Cardiac fibroblast (primary cell): ENCODE measurements around the gene SDE2.
"Not testable (repeated sequence)": the region's sequence is repeated elsewhere in the genome, so short reads cannot be mapped to it uniquely, and the experiment has no call there.

Source experiments
- DNase-seq, 2 donors: peaks; one replicate each; pipeline versions ENCODE4 v3.0.0 to v3.0.0-alpha.2; 2010; ENCODE audit warnings: low read depth in 2 of 2
- H3K4me3 ChIP-seq, 2 donors: replicated peaks in 1 of 2; 1 replicate in 1 of 2; 2 replicates in 1 of 2; pipeline ENCODE4 v1.5.1; 2011; ENCODE audit warnings: low read depth in 2 of 2, low read length in 2 of 2, mild to moderate bottlenecking in 2 of 2, moderate library complexity in 1 of 2
- CTCF ChIP-seq: IDR thresholded peaks from one replicate; pipeline ENCODE4 v1.5.1; 2011; ENCODE audit warnings: low read depth, mild to moderate bottlenecking, low read length, inconsistent platforms

The SDE2 gene

GRCh38 chr1:226001963-226002666 is 3.0 kb upstream of the SDE2 start:
- no peak for TF ChIP-seq CTCF
- DNase-seq: peak; percentile 67 to 86
- no peak overlapping the region for H3K4me3 ChIP-seq

- TF ChIP-seq CTCF: no peak
- no peak overlapping the region for H3K4me3 ChIP-seq
- no peak for DNase-seq
These were observed 1.9 kb upstream of the SDE2 start for GRCh38 chr1:226001088-226001487.

- DNase-seq, H3K4me3 ChIP-seq: not testable (repeated sequence)
These were observed 1.4 kb upstream of the SDE2 start for GRCh38 chr1:226000493-226001081.

GRCh38 chr1:225999912-226000337 is 782 bp upstream of the SDE2 start:
- peak overlapping the region; percentile 24 to 48 for H3K4me3 ChIP-seq
- DNase-seq: peak; percentile 48 to 86
- TF ChIP-seq CTCF: no peak

- peak overlapping the region; percentile 88 to 99 for H3K4me3 ChIP-seq
- no peak for TF ChIP-seq CTCF
- peak; percentile 18 to 59 for DNase-seq
These were observed 450 bp downstream of the SDE2 start for GRCh38 chr1:225998560-225999226.

GRCh38 chr1:225996946-225997545 is 2.1 kb downstream of the SDE2 start:
- no peak for TF ChIP-seq CTCF
- DNase-seq: peak; percentile 25 to 62
- H3K4me3 ChIP-seq: peak overlapping the region in 1 of 2 donors; percentile 14
